Activated B cell treated with CpG ODN at 0.5 μM for 24 hours (primary cell): ENCODE results near the gene FOXP1. TPM values are rescaled to one million over a fixed set of nuclear protein-coding genes. Genes with fewer than 3 reads are reported as not detected.

Experiments
- ATAC-seq: fragments of 200-7000 bp; cut with Tn5 transposase; one replicate; pipeline ENCODE4 v1.10.0; 2021; ENCODE audit warnings: low read depth, mild to moderate bottlenecking, moderate library complexity
- CTCF ChIA-PET: fragments of 350-600 bp; sonication (Branson Sonifier 250); formaldehyde crosslinking; loops from one replicate; lab custom pipeline; 2021; ENCODE audit warnings: antibody characterized with exemption; lab: Charles Lee
- POLR2A ChIA-PET: fragments of 350-600 bp; sonication (Branson Sonifier 250); formaldehyde crosslinking; loops from one replicate; lab custom pipeline; 2021; ENCODE audit warnings: antibody characterized with exemption; lab: Charles Lee
- DNase-seq: peaks from one replicate; pipeline ENCODE4 v3.0.0; 2022
- H3K27ac Mint-ChIP-seq: one replicate; pipeline ENCODE4 v1.8.0; 2020; ENCODE audit warnings: mixed read lengths
- H3K27me3 Mint-ChIP-seq: one replicate; pipeline ENCODE4 v1.8.0; 2021; ENCODE audit warnings: mixed read lengths
- H3K36me3 Mint-ChIP-seq: one replicate; pipeline ENCODE4 v1.8.0; 2021; ENCODE audit warnings: low read depth, mixed read lengths
- H3K4me1 Mint-ChIP-seq: one replicate; pipeline ENCODE4 v1.8.0; 2021; ENCODE audit warnings: mixed read lengths
- H3K4me3 Mint-ChIP-seq: one replicate; pipeline ENCODE4 v1.8.0; 2020; ENCODE audit warnings: mild to moderate bottlenecking, mixed read lengths
- H3K9me3 Mint-ChIP-seq: one replicate; pipeline ENCODE4 v1.8.0; 2020; ENCODE audit warnings: mixed read lengths
- CTCF ChIP-seq: fragments of 200-600 bp; IDR thresholded peaks from one replicate; pipeline ENCODE4 v1.8.0; 2022; ENCODE audit warnings: antibody characterized with exemption, mild to moderate bottlenecking
- intact Hi-C: fragments of 100-400 bp; cut with micrococcal nuclease; formaldehyde crosslinking; loops from one replicate; pipeline ENCODE4 v1.15.1; 2024
- total RNA-seq: library from RNA; stranded (reverse); gene quantifications from 2 replicates; pipeline ENCODE4 v1.2.3, GENCODE V29; 2022

FOXP1 gene
- total RNA-seq, 1 donor from 2014 or later: 563 TPM

- Mint-ChIP-seq H3K36me3 (peaks cover 50% of the 10 kb centered on the region), H3K4me3 (peak overlapping the region; percentile 78), H3K9me3 (no peaks in the 10 kb centered on the region), H3K4me1 (peaks cover 83% of the 10 kb centered on the region), H3K27ac (peak overlapping the region; percentile 79), H3K27me3 (no peaks in the 10 kb centered on the region)
- POLR2A ChIA-PET: interaction anchor here (0.9 to 8.0 kb wide), 6 partner anchors 89 to 237 kb away, joined by 3 to 69 read pairs (median 6); no protein-coding TSS in a partner anchor
- TF ChIP-seq CTCF: no peak
- DNase-seq (no peak), ATAC-seq (no peak)
- intact Hi-C loops: loop anchor here (5.0 kb wide), 1 partner anchor 1239 kb away; no protein-coding TSS in a partner anchor
- CTCF ChIA-PET: interaction anchor here (1.6 to 2.4 kb wide), 2 partner anchors 211 to 295 kb away, joined by 4 to 7 read pairs; no protein-coding TSS in a partner anchor
These were observed 282.6 kb downstream of the FOXP1 start for GRCh38 chr3:71300951-71301393.

GRCh38 chr3:71299160-71299559, 284.4 kb downstream of the FOXP1 start:
- Mint-ChIP-seq H3K4me1 (peaks cover 72% of the 10 kb centered on the region), H3K27ac (no peak overlapping the region), H3K27me3 (no peaks in the 10 kb centered on the region), H3K9me3 (no peaks in the 10 kb centered on the region), H3K4me3 (no peak overlapping the region), H3K36me3 (peaks cover 56% of the 10 kb centered on the region)
- POLR2A ChIA-PET: interaction anchor here (8.0 kb wide), 1 partner anchor 211 kb away, joined by 69 read pairs; no protein-coding TSS in a partner anchor
- DNase-seq (no peak), ATAC-seq (no peak)
- CTCF ChIA-PET: no interaction called here
- intact Hi-C loops: no loop called here
- TF ChIP-seq CTCF: no peak

DNA sequence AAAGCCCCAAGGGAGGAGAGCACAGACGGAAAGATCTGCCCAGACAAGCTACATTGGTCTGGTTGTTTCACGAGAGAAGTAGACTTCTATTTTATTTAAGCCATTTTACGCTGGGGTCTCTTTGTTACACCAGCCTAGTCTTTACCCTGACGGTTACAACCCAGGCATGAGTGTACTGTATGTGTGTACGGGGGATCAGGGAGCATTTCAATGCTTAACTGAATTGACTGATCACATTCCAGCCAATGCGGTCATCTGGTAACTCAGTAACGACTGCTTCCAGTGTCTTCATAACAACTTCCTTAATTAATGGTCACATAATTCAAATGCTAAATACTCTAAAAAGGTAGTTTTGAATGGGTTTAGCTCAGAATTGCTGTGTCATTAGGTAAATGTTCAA, 288.6 kb downstream of the FOXP1 start:
- no peak for TF ChIP-seq CTCF
- H3K27me3 Mint-ChIP-seq: no peaks in the 10 kb centered on the region
- peaks cover 35% of the 10 kb centered on the region for H3K4me1 Mint-ChIP-seq
- ATAC-seq: no peak
- intact Hi-C loops: no loop called here
- H3K36me3 Mint-ChIP-seq: peaks cover 66% of the 10 kb centered on the region
- ChIA-PET CTCF (no interaction called here), POLR2A (interaction anchor here (0.9 kb wide), 1 partner anchor 9 kb away, joined by 4 read pairs; no protein-coding TSS in a partner anchor)
- no peak for DNase-seq
- H3K4me3 Mint-ChIP-seq: no peak overlapping the region
- no peaks in the 10 kb centered on the region for H3K9me3 Mint-ChIP-seq
- peak overlapping the region; percentile 31 for H3K27ac Mint-ChIP-seq

DNA sequence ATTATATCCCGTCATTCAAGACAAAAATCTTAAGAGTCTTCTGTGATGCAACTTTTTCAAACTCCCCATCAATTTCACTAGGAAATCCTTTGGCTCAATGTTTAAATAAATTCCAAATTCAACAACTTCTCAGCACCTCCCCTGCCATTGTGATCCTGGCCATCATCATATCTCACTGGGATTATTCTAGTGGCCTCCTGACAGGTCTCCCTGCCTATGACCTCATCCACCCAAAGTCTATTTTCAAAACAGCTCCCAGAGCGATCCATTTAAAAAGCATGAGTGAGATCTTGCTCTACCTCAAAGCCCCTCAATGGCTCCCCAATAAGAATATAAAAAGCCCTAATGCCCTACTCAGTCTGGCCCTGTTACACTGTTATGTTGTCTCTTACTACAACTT, 293.2 kb downstream of the FOXP1 start:
- ChIA-PET POLR2A (no interaction called here), CTCF (no interaction called here)
- TF ChIP-seq CTCF: no peak
- H3K9me3 Mint-ChIP-seq: no peaks in the 10 kb centered on the region
- intact Hi-C loops: no loop called here
- H3K27ac Mint-ChIP-seq: peak overlapping the region; percentile 53
- H3K4me1 Mint-ChIP-seq: peaks cover 21% of the 10 kb centered on the region
- no peaks in the 10 kb centered on the region for H3K27me3 Mint-ChIP-seq
- peaks cover 45% of the 10 kb centered on the region for H3K36me3 Mint-ChIP-seq
- DNase-seq: no peak
- no peak for ATAC-seq
- H3K4me3 Mint-ChIP-seq: no peak overlapping the region

DNA sequence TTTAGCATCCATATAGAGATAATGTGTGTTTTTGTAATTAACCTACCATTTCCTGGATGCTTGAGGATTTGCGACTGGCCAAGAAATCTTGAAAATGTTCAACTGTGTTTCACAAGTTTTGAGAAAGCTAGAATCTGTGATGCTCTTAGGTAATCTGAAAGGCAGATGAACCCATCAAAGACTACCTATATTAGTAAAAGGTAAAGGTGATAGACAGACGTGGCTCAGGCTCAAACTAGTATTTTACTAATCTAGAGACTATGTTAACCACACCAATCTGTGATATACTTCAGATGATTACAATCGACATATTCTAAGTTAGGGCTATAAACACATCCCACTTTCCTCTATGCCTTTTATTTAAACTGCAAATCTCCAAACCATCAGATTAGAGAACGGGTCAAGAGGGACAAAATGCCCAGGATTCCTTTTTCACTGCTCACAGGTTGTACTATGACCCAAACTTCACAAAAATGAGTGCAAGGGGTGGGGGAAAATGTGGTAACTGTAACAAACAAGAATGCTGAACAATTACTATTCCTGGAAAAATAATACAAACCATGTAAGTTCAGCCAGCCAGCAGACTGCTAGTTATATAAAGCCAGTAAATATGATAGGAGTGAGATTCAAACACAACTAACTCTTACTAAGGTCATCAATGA, 295.1 kb downstream of the FOXP1 start:
- peak overlapping the region; percentile 37 for H3K27ac Mint-ChIP-seq
- ChIA-PET POLR2A (no interaction called here), CTCF (no interaction called here)
- ATAC-seq (no peak), DNase-seq (no peak)
- H3K9me3 Mint-ChIP-seq: no peaks in the 10 kb centered on the region
- intact Hi-C loops: no loop called here
- peaks cover 38% of the 10 kb centered on the region for H3K36me3 Mint-ChIP-seq
- TF ChIP-seq CTCF: no peak
- H3K4me1 Mint-ChIP-seq: peaks cover 25% of the 10 kb centered on the region
- no peaks in the 10 kb centered on the region for H3K27me3 Mint-ChIP-seq
- no peak overlapping the region for H3K4me3 Mint-ChIP-seq
